GM12872 (cell line): ENCODE measurements around the gene SHISAL2B.

Experiments used
- TF ChIP-seq, protein P1 (sequence below): IDR thresholded peaks from 3 replicates; pipeline ENCODE4 v1.5.1; 2011; ENCODE audit warnings: low read depth, mild to moderate bottlenecking, low read length, moderate library complexity; ENCODE audit not compliant: insufficient read depth

SHISAL2B gene

GRCh38 chr5:64690417-64691151 is at the start of gene SHISAL2B:
Gene SHISAL2B, plus strand, starts transcription at chr5:64690503. Its CDS starts 121 bp downstream, at chr5:64690624.
- TF ChIP-seq, protein P1, sequence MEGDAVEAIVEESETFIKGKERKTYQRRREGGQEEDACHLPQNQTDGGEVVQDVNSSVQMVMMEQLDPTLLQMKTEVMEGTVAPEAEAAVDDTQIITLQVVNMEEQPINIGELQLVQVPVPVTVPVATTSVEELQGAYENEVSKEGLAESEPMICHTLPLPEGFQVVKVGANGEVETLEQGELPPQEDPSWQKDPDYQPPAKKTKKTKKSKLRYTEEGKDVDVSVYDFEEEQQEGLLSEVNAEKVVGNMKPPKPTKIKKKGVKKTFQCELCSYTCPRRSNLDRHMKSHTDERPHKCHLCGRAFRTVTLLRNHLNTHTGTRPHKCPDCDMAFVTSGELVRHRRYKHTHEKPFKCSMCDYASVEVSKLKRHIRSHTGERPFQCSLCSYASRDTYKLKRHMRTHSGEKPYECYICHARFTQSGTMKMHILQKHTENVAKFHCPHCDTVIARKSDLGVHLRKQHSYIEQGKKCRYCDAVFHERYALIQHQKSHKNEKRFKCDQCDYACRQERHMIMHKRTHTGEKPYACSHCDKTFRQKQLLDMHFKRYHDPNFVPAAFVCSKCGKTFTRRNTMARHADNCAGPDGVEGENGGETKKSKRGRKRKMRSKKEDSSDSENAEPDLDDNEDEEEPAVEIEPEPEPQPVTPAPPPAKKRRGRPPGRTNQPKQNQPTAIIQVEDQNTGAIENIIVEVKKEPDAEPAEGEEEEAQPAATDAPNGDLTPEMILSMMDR = no peak

DNA sequence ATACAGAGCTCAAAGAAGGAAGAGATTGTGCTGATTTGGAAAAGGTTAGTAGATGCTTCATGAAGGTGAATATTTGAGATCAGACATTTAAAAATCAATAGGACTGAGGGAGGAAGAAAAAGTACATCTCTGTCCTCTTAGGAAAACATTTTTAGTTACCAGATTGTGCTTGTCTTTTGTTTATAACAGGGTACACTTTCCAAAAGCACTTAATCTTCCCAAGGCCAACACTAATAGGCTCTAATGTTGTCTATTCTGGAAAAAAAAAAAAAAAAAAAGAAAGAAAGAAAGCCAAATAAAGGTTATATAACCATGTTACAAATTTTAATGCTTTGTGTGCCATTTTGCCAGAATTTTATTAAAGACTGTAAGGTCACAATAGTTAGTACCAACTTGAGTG is 45.5 kb upstream of the SHISAL2B start:
- TF ChIP-seq, protein P1 = no peak

GRCh38 chr5:64646169-64646568 is 44.1 kb upstream of the SHISAL2B start:
- TF ChIP-seq, protein P1 = no peak

DNA sequence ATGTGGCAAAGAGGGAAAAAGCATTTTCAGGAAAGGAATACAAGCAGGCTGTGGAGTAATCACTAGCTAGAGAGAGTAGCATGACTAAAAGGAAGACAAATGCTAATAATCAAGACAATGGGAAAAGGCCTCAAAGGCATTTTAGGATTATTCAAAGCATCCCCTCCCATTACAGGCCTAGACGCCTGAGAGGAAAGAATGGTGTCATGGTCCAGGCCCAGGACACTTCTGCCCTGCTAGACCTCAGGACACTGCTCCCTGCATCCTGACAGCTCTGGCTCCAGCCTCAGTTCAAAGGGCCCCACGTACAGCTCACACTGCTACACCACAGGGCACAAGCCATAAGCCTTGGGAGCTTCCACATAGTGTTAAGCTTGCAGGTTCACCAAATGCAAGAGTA is 40.8 kb upstream of the SHISAL2B start:
- TF ChIP-seq, protein P1 = no peak

- TF ChIP-seq, protein P1 = no peak
Observed at GRCh38 chr5:64653766-64654560, 36.3 kb upstream of the SHISAL2B start.

GRCh38 chr5:64654561-64654938 is 35.8 kb upstream of the SHISAL2B start:
- TF ChIP-seq, protein P1 = no peak

- TF ChIP-seq, protein P1 = no peak
Observed at GRCh38 chr5:64655596-64655995, 34.7 kb upstream of the SHISAL2B start.
